Tibial artery (tissue), 4 donors: ENCODE data around the gene FAAP100.

ENCODE experiments used
- DNase-seq, 2 donors: peaks; one replicate each; pipeline ENCODE4 v3.0.0-alpha.2; 2019
- H3K27ac ChIP-seq, 2 donors: fragments of 200-600 bp; sonication (generic) in 1 of 2; 1 replicate in 1 of 2; 2 replicates in 1 of 2; pipeline ENCODE4 v1.5.1; 2018 to 2019; ENCODE audit warnings: mild to moderate bottlenecking in 1 of 2
- H3K27me3 ChIP-seq, 2 donors: fragments of 200-600 bp; sonication (generic) in 1 of 2; one replicate each; pipeline versions ENCODE4 v1.5.1 to v1.6.0; 2016 to 2019
- H3K36me3 ChIP-seq, 3 donors: fragments of 200-600 bp; sonication (generic) in 2 of 3; one replicate each; pipeline ENCODE4 v1.5.1; 2016 to 2019; ENCODE audit warnings: mild to moderate bottlenecking in 2 of 3
- H3K4me1 ChIP-seq, 4 donors: fragments of 200-600 bp; sonication (generic) in 2 of 4; 1 replicate in 3 of 4; 2 replicates in 1 of 4; pipeline ENCODE4 v1.5.1; 2016 to 2019
- H3K4me3 ChIP-seq, 2 donors: fragments of 200-600 bp; sonication (generic) in 1 of 2; 1 replicate in 1 of 2; 2 replicates in 1 of 2; pipeline ENCODE4 v1.5.1; 2018 to 2019; ENCODE audit warnings: mild to moderate bottlenecking in 2 of 2
- H3K9me3 ChIP-seq, 3 donors: fragments of 200-600 bp; sonication (generic) in 1 of 3; one replicate each; pipeline ENCODE4 v1.5.1; 2016 to 2019
- intact Hi-C: fragments of 100-400 bp; cut with DNase I; formaldehyde crosslinking; loops from one replicate; pipeline ENCODE4 v1.15.0; 2023; ENCODE audit warnings: low total_unique reads
- TF ChIP-seq, protein P1 (sequence below), 2 experiments: fragments of 200-600 bp in 1 of 2; fragments of 450-650 bp in 1 of 2; IDR thresholded peaks; one replicate each; pipeline ENCODE4 v1.5.1; 2017 to 2019; ENCODE audit warnings: antibody characterized with exemption in 2 of 2, mild to moderate bottlenecking in 1 of 2, moderate library complexity in 1 of 2

Gene FAAP100

GRCh38 chr17:81578561-81579225, 26.5 kb upstream of the FAAP100 start:
- Histone ChIP-seq H3K27ac (no peak overlapping the region), H3K4me1 (peaks cover 5 to 31% (median 25%) of the 10 kb centered on the region in 4 donors), H3K4me3 (no peak overlapping the region), H3K9me3 (no peaks in the 10 kb centered on the region), H3K27me3 (no peaks in the 10 kb centered on the region), H3K36me3 (peaks cover 21 to 69% (median 32%) of the 10 kb centered on the region in 3 donors)
- intact Hi-C loops, result no loop called here
- DNase-seq, result no peak
- TF ChIP-seq, protein P1, sequence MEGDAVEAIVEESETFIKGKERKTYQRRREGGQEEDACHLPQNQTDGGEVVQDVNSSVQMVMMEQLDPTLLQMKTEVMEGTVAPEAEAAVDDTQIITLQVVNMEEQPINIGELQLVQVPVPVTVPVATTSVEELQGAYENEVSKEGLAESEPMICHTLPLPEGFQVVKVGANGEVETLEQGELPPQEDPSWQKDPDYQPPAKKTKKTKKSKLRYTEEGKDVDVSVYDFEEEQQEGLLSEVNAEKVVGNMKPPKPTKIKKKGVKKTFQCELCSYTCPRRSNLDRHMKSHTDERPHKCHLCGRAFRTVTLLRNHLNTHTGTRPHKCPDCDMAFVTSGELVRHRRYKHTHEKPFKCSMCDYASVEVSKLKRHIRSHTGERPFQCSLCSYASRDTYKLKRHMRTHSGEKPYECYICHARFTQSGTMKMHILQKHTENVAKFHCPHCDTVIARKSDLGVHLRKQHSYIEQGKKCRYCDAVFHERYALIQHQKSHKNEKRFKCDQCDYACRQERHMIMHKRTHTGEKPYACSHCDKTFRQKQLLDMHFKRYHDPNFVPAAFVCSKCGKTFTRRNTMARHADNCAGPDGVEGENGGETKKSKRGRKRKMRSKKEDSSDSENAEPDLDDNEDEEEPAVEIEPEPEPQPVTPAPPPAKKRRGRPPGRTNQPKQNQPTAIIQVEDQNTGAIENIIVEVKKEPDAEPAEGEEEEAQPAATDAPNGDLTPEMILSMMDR (IDR thresholded peaks at IDR 0.05), result no peak

GRCh38 chr17:81578038-81578441, 25.9 kb upstream of the FAAP100 start:
- no peak overlapping the region for H3K4me3 ChIP-seq
- DNase-seq, result no peak
- peak overlapping the region; percentile 70 to 81 for H3K27ac ChIP-seq
- TF ChIP-seq, protein P1 (IDR thresholded peaks at IDR 0.05), result no peak
- no peaks in the 10 kb centered on the region for H3K27me3 ChIP-seq
- peaks cover 14 to 69% (median 27%) of the 10 kb centered on the region in 3 donors for H3K36me3 ChIP-seq
- peaks cover 5 to 31% (median 25%) of the 10 kb centered on the region in 4 donors for H3K4me1 ChIP-seq
- intact Hi-C loops, result no loop called here
- H3K9me3 ChIP-seq, result no peaks in the 10 kb centered on the region

DNA sequence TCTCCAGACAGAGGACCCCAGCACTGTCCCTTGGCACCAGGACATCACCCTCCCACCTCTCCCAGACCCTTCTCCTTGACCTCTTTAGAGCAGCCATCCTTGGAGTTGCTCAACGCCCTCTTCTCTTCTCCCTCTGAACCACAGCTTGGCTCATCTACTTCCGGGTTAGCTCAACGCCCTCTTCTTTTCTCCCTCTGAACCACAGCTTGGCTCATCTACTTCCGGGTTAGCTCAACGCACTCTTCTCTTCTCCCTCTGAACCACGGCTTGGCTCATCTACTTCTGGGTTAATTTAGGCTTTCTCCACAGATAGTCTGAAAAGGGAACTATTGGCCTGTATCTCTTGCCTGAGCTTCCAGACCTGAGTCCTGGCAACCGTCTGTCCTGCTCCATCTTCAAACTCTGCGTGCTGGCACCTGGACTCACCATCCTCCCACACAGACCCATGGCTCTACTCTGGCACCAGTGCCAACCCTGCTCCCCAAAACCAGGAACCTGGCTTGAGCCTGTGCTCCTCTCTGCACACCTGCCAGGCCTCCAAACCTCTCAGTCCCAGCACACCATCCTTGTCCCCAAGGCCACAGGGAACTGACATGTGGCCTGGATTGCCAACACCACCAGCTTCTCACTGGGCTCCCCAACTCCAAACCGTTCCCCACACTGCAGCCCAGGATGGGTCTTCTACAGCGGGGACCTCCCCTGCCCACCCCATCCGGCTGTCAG, 25.3 kb upstream of the FAAP100 start:
- Histone ChIP-seq H3K36me3 (peaks cover 9 to 68% (median 21%) of the 10 kb centered on the region in 3 donors), H3K27ac (peak overlapping the region; percentile 70 to 81), H3K4me3 (peak overlapping the region; percentile 27 to 28), H3K9me3 (no peaks in the 10 kb centered on the region), H3K4me1 (peaks cover 5 to 31% (median 25%) of the 10 kb centered on the region in 4 donors), H3K27me3 (no peaks in the 10 kb centered on the region)
- no peak for DNase-seq
- TF ChIP-seq, protein P1 (IDR thresholded peaks at IDR 0.05), result no peak
- intact Hi-C loops, result no loop called here

DNA sequence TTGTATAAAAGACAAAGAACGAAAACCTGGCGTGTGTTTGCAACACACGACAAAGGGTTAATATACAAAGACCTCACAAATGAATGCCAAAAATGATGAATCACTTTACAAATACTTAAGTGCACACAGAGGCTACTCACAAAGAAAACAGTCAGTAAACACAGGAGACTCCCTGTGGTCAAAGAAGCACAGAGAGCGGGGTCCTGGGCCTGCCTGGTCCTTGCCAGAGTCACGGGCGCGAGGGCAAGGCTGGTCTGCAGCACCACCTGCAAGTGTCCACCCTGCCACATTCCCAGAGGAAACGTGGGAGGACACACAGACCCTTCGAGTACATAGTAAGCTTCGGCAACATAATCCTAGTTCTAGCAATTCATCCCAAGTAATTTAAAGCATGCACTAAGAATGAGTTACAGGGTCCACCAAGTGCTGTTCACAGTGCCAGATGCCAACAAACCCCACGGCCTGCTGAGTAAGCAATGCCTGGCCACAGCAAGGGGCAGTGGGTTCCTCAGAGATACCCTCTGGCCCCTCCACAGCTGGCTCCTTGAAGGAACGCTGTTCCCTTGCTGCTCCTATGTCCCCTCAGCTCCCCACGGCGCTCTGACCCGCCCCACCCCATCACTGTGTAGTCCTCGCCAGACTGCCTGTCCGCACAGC, 24.6 kb upstream of the FAAP100 start:
- TF ChIP-seq, protein P1 (IDR thresholded peaks at IDR 0.05), result no peak
- H3K27me3 ChIP-seq, result no peaks in the 10 kb centered on the region
- intact Hi-C loops, result no loop called here
- H3K36me3 ChIP-seq, result peaks cover 6 to 68% (median 16%) of the 10 kb centered on the region in 3 donors
- H3K27ac ChIP-seq, result peak overlapping the region; percentile 70 to 81
- peak overlapping the region; percentile 27 to 28 for H3K4me3 ChIP-seq
- DNase-seq, result no peak
- no peaks in the 10 kb centered on the region for H3K9me3 ChIP-seq
- peaks cover 5 to 31% (median 25%) of the 10 kb centered on the region in 4 donors for H3K4me1 ChIP-seq

GRCh38 chr17:81575836-81576235, 23.7 kb upstream of the FAAP100 start:
- H3K4me1 ChIP-seq, result peaks cover 5 to 31% (median 25%) of the 10 kb centered on the region in 4 donors
- intact Hi-C loops, result no loop called here

More at GRCh38 chr17:81575836-81576235, 23.7 kb upstream of the FAAP100 start:
- no peak overlapping the region for H3K4me3 ChIP-seq
- TF ChIP-seq, protein P1 (IDR thresholded peaks at IDR 0.05), result no peak
- peaks cover 11 to 72% (median 20%) of the 10 kb centered on the region in 3 donors for H3K36me3 ChIP-seq
- H3K27me3 ChIP-seq, result no peaks in the 10 kb centered on the region
- peak overlapping the region in 1 of 2 donors; percentile 81 for H3K27ac ChIP-seq
- DNase-seq, result no peak
- H3K9me3 ChIP-seq, result no peaks in the 10 kb centered on the region
